PC-3 (cell line): ENCODE results near the gene UBR2. TPM values are rescaled to one million over a fixed set of nuclear protein-coding genes. Genes with fewer than 3 reads are reported as not detected.

Experiments
- ATAC-seq: fragments of 200-7000 bp; cut with Tn5 transposase; 2 replicates; pipeline ENCODE4 v1.9.1; 2020; ENCODE audit warnings: mild to moderate bottlenecking, moderate library complexity
- BruUV-seq: library from RNA; stranded (reverse); fragments of 400-500 nt; replicated peaks from 2 replicates; lab custom pipeline; 2021; lab: Mats Ljungman, UMichigan
- CTCF ChIA-PET: fragments of 300-600 bp; sonication (Branson Sonifier 250); formaldehyde crosslinking; loops from one replicate; lab custom pipeline; 2022; ENCODE audit warnings: antibody characterized with exemption; lab: Charles Lee
- POLR2A ChIA-PET: fragments of 300-600 bp; sonication (Branson Sonifier 250); formaldehyde crosslinking; loops from one replicate; lab custom pipeline; 2022; ENCODE audit warnings: antibody characterized with exemption; ENCODE audit not compliant: unreplicated experiment; lab: Charles Lee
- DNase-seq: peaks from one replicate; pipeline ENCODE4 v3.0.0-alpha.2; 2015
- H2AFZ ChIP-seq: fragments of 300-600 bp; sonication (generic); 2 replicates; pipeline ENCODE4 v1.6.0; 2016; ENCODE audit warnings: antibody characterized with exemption, low read length
- H3F3A ChIP-seq: fragments of 300-600 bp; sonication (generic); one replicate; pipeline ENCODE4 v1.6.0; 2017; ENCODE audit warnings: antibody characterized with exemption, low read length, control low read depth, mild to moderate bottlenecking; ENCODE audit not compliant: unreplicated experiment
- H3K27ac ChIP-seq: fragments of 300-600 bp; sonication (generic); 2 replicates; pipeline ENCODE4 v1.5.1; 2016; ENCODE audit warnings: mild to moderate bottlenecking, low read length
- H3K27me3 ChIP-seq: fragments of 300-600 bp; sonication (generic); 2 replicates; pipeline ENCODE4 v1.6.1; 2016; ENCODE audit warnings: low read length, mixed read lengths
- H3K36me3 ChIP-seq: fragments of 300-600 bp; sonication (generic); 2 replicates; pipeline ENCODE4 v1.6.1; 2016; ENCODE audit warnings: low read depth, mixed run types, low read length, mixed read lengths
- H3K4me1 ChIP-seq: fragments of 300-600 bp; sonication (generic); 2 replicates; pipeline ENCODE4 v1.5.1; 2016; ENCODE audit warnings: low read length; ENCODE audit not compliant: insufficient read depth
- H3K4me2 ChIP-seq: fragments of 300-600 bp; sonication (generic); 2 replicates; pipeline ENCODE4 v1.6.0; 2016; ENCODE audit warnings: low read length
- H3K4me3 ChIP-seq: fragments of 300-600 bp; sonication (generic); 2 replicates; pipeline ENCODE4 v1.5.1; 2016; ENCODE audit warnings: mild to moderate bottlenecking, low read length, mixed read lengths
- H3K79me2 ChIP-seq: fragments of 300-600 bp; sonication (generic); 2 replicates; pipeline ENCODE4 v1.6.1; 2017; ENCODE audit warnings: low read length, mixed read lengths
- H3K9ac ChIP-seq: fragments of 300-600 bp; sonication (generic); 2 replicates; pipeline ENCODE4 v1.6.0; 2016; ENCODE audit warnings: mild to moderate bottlenecking, low read length
- H3K9me2 ChIP-seq: fragments of 300-600 bp; sonication (generic); replicated peaks from 2 replicates; pipeline ENCODE4 v1.6.1; 2016; ENCODE audit warnings: mixed run types, low read length, mixed read lengths
- H3K9me3 ChIP-seq: fragments of 300-600 bp; sonication (generic); 2 replicates; pipeline ENCODE4 v1.6.1; 2016; ENCODE audit warnings: low read length, mixed read lengths
- H4K20me1 ChIP-seq: fragments of 300-600 bp; sonication (generic); 2 replicates; pipeline ENCODE4 v1.6.1; 2016; ENCODE audit warnings: low read length, mixed read lengths
- EZH2 ChIP-seq: fragments of 300-600 bp; sonication (generic); IDR thresholded peaks from one replicate; pipeline ENCODE4 v1.6.1; 2017; ENCODE audit warnings: antibody characterized with exemption, mild to moderate bottlenecking, low read length; ENCODE audit not compliant: unreplicated experiment
- EZH2phosphoT487 ChIP-seq: fragments of 300-600 bp; sonication (generic); IDR thresholded peaks from 2 replicates; pipeline ENCODE4 v1.6.1; 2018; ENCODE audit warnings: mild to moderate bottlenecking, antibody characterized with exemption, low read length, borderline replicate concordance
- intact Hi-C: fragments of 100-400 bp; cut with micrococcal nuclease; formaldehyde crosslinking; loops from 2 replicates; pipeline ENCODE4 v1.9.0; 2023
- total RNA-seq: library from RNA; depleted of rRNA; stranded (reverse); fragments of >200 nt; gene quantifications from 2 replicates; pipeline ENCODE4 v1.2.3, GENCODE V29; 2014
- TF ChIP-seq, protein P1 (sequence below): fragments of 300-600 bp; sonication (generic); conservative IDR thresholded peaks from 2 replicates; pipeline ENCODE4 v1.5.1; 2017; ENCODE audit warnings: antibody characterized with exemption, low read depth, mild to moderate bottlenecking, low read length

UBR2 gene
- total RNA-seq, 1 experiment from 2014 or later: 19.6 TPM

DNA sequence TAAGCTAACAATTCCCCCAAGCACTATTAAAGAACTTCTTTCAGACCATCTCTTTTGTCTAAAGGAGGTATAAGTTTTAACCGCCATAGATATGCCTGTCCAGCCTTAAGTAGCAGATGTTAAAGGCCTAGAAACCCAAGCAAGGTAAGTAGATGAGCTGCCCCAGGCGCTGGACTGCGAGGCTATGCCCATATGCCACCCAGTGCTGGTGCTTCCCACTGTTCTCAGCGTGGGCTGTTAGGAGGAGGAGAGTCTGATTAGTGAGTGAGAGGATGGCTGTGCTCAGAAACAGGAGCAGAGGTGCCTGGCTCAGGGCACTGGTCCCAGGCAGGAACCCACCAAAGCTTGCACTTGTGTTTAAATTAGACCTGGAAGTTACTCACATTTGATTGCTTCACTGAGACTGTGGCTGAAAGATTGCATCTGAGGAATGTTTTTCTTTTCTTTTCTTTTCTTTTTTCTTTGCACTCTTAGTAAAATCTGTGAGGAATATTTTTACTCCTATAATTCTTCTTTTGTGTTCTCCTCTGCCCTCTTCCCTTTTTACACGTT lies 126.4 kb downstream of the UBR2 start:
- Histone ChIP-seq H3K79me2 (no peaks in the 10 kb centered on the region), H3K36me3 (peaks cover 28% of the 10 kb centered on the region), H3K4me1 (no peaks in the 10 kb centered on the region), H3K4me3 (no peak overlapping the region), H3K4me2 (no peak overlapping the region), H4K20me1 (no peaks in the 10 kb centered on the region), H3K9ac (no peak overlapping the region), H2AFZ (no peak overlapping the region), H3F3A (no peaks in the 10 kb centered on the region), H3K9me3 (no peaks in the 10 kb centered on the region), H3K27me3 (no peaks in the 10 kb centered on the region), H3K9me2 (no peaks in the 10 kb centered on the region), H3K27ac (no peak overlapping the region)
- BruUV-seq: no TSS peak
- ChIA-PET POLR2A (no interaction called here), CTCF (no interaction called here)
- no peak for ATAC-seq
- intact Hi-C loops: no loop called here
- no peak for DNase-seq
- no peak for TF ChIP-seq EZH2
- TF ChIP-seq EZH2phosphoT487: no peak
- TF ChIP-seq, protein P1, sequence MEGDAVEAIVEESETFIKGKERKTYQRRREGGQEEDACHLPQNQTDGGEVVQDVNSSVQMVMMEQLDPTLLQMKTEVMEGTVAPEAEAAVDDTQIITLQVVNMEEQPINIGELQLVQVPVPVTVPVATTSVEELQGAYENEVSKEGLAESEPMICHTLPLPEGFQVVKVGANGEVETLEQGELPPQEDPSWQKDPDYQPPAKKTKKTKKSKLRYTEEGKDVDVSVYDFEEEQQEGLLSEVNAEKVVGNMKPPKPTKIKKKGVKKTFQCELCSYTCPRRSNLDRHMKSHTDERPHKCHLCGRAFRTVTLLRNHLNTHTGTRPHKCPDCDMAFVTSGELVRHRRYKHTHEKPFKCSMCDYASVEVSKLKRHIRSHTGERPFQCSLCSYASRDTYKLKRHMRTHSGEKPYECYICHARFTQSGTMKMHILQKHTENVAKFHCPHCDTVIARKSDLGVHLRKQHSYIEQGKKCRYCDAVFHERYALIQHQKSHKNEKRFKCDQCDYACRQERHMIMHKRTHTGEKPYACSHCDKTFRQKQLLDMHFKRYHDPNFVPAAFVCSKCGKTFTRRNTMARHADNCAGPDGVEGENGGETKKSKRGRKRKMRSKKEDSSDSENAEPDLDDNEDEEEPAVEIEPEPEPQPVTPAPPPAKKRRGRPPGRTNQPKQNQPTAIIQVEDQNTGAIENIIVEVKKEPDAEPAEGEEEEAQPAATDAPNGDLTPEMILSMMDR: no peak

DNA sequence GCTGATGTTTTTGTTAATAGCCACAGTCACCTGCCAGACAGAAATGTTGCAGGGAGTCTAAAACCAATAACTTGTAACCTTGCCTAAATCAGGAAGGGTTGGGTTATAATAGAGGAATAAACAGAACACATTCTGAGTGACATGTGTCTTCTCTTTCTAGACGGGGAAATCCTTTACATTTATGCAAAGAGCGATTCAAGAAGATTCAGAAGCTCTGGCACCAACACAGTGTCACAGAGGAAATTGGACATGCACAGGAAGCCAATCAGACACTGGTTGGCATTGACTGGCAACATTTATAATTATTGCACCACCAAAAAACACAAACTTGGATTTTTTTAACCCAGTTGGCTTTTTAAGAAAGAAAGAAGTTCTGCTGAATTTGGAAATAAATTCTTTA lies 127.0 kb downstream of the UBR2 start:
- H4K20me1 ChIP-seq: no peaks in the 10 kb centered on the region
- TF ChIP-seq, protein P1: no peak
- no peak for TF ChIP-seq EZH2phosphoT487
- TF ChIP-seq EZH2: no peak
- DNase-seq (no peak), ATAC-seq (no peak)
- H3K9me3 ChIP-seq: no peaks in the 10 kb centered on the region
- no peaks in the 10 kb centered on the region for H3K79me2 ChIP-seq
- ChIA-PET POLR2A (no interaction called here), CTCF (no interaction called here)
- peaks cover 27% of the 10 kb centered on the region for H3K36me3 ChIP-seq
- no peaks in the 10 kb centered on the region for H3F3A ChIP-seq
- H3K27me3 ChIP-seq: no peaks in the 10 kb centered on the region
- no peak overlapping the region for H3K27ac ChIP-seq
- no peaks in the 10 kb centered on the region for H3K9me2 ChIP-seq
- H3K4me1 ChIP-seq: no peaks in the 10 kb centered on the region
- BruUV-seq: no TSS peak
- H3K4me3 ChIP-seq: no peak overlapping the region
- no peak overlapping the region for H3K4me2 ChIP-seq
- no peak overlapping the region for H3K9ac ChIP-seq
- intact Hi-C loops: no loop called here
- H2AFZ ChIP-seq: no peak overlapping the region

DNA sequence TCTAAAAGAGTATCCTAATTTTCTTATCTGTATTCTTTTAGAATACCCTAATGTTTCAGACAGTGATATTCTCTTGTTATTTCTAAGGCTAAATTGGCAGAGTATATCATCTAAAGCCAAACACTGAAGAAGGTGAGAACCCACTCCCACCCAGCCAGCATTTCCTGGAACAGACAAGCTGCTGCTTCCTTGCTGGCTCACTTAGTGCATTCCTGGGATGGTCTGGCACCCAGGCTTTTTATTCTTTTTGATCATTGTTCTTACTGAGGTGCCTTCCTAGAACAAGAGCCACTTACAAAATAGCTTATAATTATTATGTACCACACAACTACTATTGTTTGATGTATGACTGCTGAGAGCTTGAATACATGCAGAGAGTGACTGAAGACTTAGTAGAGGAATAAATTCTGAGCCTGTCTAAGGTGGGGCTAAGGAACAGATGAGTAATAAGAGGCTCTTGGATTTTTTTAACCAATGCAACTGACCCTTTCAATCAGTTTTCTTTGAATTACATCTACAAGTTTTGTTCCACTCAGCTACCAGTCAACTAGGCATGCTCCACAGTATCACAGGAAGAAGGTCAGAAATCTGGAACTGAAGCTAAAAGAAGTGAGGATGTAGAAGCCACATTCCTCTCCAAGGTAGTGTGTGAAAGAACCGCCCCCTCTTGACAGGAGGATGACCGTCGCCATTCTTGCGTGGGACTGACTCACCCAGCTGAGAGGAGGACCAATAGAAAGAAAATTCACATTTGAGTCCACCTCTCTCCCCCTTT lies 128.5 kb downstream of the UBR2 start:
- no peak; the same call in 1 of the 2 replicates for ATAC-seq
- ChIA-PET POLR2A (interaction anchor here (0.5 kb wide), 1 partner anchor 100 kb away, joined by 4 read pairs; no protein-coding TSS in a partner anchor), CTCF (interaction anchor here (0.6 to 1.3 kb wide), 2 partner anchors 34 to 312 kb away, joined by 3 to 4 read pairs; no protein-coding TSS in a partner anchor)
- Histone ChIP-seq H3K4me2 (no peak overlapping the region), H3K4me3 (no peak overlapping the region), H3K9me2 (no peaks in the 10 kb centered on the region), H3F3A (no peaks in the 10 kb centered on the region), H3K27ac (no peak overlapping the region), H3K9ac (no peak overlapping the region), H3K79me2 (no peaks in the 10 kb centered on the region), H3K9me3 (no peaks in the 10 kb centered on the region), H3K36me3 (peaks cover 27% of the 10 kb centered on the region), H3K4me1 (no peaks in the 10 kb centered on the region), H3K27me3 (no peaks in the 10 kb centered on the region), H4K20me1 (no peaks in the 10 kb centered on the region), H2AFZ (no peak overlapping the region)
- no TSS peak for BruUV-seq
- intact Hi-C loops: loop anchor here (2.0 kb wide), 1 partner anchor 34 kb away; no protein-coding TSS in a partner anchor
- no peak for TF ChIP-seq EZH2phosphoT487
- TF ChIP-seq EZH2: no peak
- TF ChIP-seq, protein P1: no peak
- peak; percentile 19 for DNase-seq
